RWPE2 (cell line): Measurements from ENCODE around the gene MSH6.

ENCODE experiments used
- ATAC-seq: fragments of 200-7000 bp; cut with Tn5 transposase; 3 replicates; pipeline ENCODE4 v1.9.1; 2021; ENCODE audit warnings: low read depth
- DNase-seq: peaks from one replicate; pipeline ENCODE4 v3.0.0-alpha.2; 2020; ENCODE audit warnings: low spot score
- H3K27ac ChIP-seq: fragments of 450-650 bp; 2 replicates; pipeline ENCODE4 v1.5.1; 2017; ENCODE audit warnings: mild to moderate bottlenecking; ENCODE audit not compliant: poor library complexity, severe bottlenecking
- H3K27me3 ChIP-seq: fragments of 250-450 bp; sonication (Bioruptor Pico); 2 replicates; pipeline ENCODE4 v1.5.1; 2021; ENCODE audit warnings: mild to moderate bottlenecking, moderate library complexity; ENCODE audit not compliant: insufficient read depth, poor library complexity, severe bottlenecking
- H3K36me3 ChIP-seq: fragments of 250-450 bp; sonication (Bioruptor Pico); 2 replicates; pipeline ENCODE4 v1.5.1; 2020; ENCODE audit warnings: low read depth, mild to moderate bottlenecking, moderate library complexity
- H3K4me1 ChIP-seq: fragments of 250-450 bp; sonication (Bioruptor Pico); 2 replicates; pipeline ENCODE4 v1.5.1; 2021; ENCODE audit warnings: mild to moderate bottlenecking, moderate library complexity; ENCODE audit not compliant: insufficient read depth, poor library complexity, severe bottlenecking
- H3K4me3 ChIP-seq: fragments of 250-450 bp; sonication (Bioruptor Pico); 2 replicates; pipeline ENCODE4 v1.5.1; 2021; ENCODE audit warnings: mild to moderate bottlenecking, moderate library complexity; ENCODE audit not compliant: severe bottlenecking
- H3K9me3 ChIP-seq: fragments of 250-450 bp; sonication (Bioruptor Pico); 2 replicates; pipeline ENCODE4 v1.5.1; 2021; ENCODE audit warnings: mild to moderate bottlenecking, moderate library complexity; ENCODE audit not compliant: severe bottlenecking
- CTCF ChIP-seq: fragments of 450-650 bp; IDR thresholded peaks from one replicate; pipeline ENCODE4 v1.5.1; 2017; ENCODE audit warnings: mild to moderate bottlenecking, moderate library complexity; ENCODE audit not compliant: poor library complexity, severe bottlenecking

The MSH6 gene

GRCh38 chr2:47751856-47752414 is 31.0 kb upstream of the MSH6 start:
- Histone ChIP-seq H3K4me1 (no peaks in the 10 kb centered on the region), H3K9me3 (peaks cover 3% of the 10 kb centered on the region), H3K36me3 (no peaks in the 10 kb centered on the region), H3K27ac (peak overlapping the region; percentile 37), H3K4me3 (no peak overlapping the region), H3K27me3 (no peaks in the 10 kb centered on the region)
- TF ChIP-seq CTCF, result no peak
- ATAC-seq (peak; percentile 21; the same call in 2 of the 3 replicates), DNase-seq (no peak)

GRCh38 chr2:47767497-47767844 is 15.5 kb upstream of the MSH6 start:
- no peak for TF ChIP-seq CTCF
- H3K27me3 ChIP-seq, result no peaks in the 10 kb centered on the region
- no peak overlapping the region for H3K4me3 ChIP-seq
- DNase-seq (no peak), ATAC-seq (no peak)
- H3K4me1 ChIP-seq, result peaks cover 2% of the 10 kb centered on the region
- H3K9me3 ChIP-seq, result no peaks in the 10 kb centered on the region
- H3K36me3 ChIP-seq, result no peaks in the 10 kb centered on the region
- H3K27ac ChIP-seq, result no peak overlapping the region

- peak; percentile 53 for ATAC-seq
- Histone ChIP-seq H3K4me3 (no peak overlapping the region), H3K27ac (no peak overlapping the region)
Observed at GRCh38 chr2:47767880-47768609, 14.9 kb upstream of the MSH6 start.

GRCh38 chr2:47769318-47769717 is 13.6 kb upstream of the MSH6 start:
- DNase-seq (no peak), ATAC-seq (no peak)
- Histone ChIP-seq H3K36me3 (no peaks in the 10 kb centered on the region), H3K4me1 (peaks cover 2% of the 10 kb centered on the region), H3K27ac (no peak overlapping the region), H3K9me3 (no peaks in the 10 kb centered on the region), H3K27me3 (no peaks in the 10 kb centered on the region), H3K4me3 (no peak overlapping the region)
- TF ChIP-seq CTCF, result no peak

More at GRCh38 chr2:47767880-47768609, 14.9 kb upstream of the MSH6 start:
- Histone ChIP-seq H3K27me3 (no peaks in the 10 kb centered on the region), H3K9me3 (no peaks in the 10 kb centered on the region), H3K36me3 (no peaks in the 10 kb centered on the region), H3K4me1 (peaks cover 2% of the 10 kb centered on the region)
- no peak for DNase-seq
- peak; percentile 97 for TF ChIP-seq CTCF

GRCh38 chr2:47771211-47771610 is 11.7 kb upstream of the MSH6 start:
- TF ChIP-seq CTCF, result no peak

More at GRCh38 chr2:47771211-47771610, 11.7 kb upstream of the MSH6 start:
- Histone ChIP-seq H3K4me1 (peaks cover 2% of the 10 kb centered on the region), H3K4me3 (no peak overlapping the region), H3K27ac (peak overlapping the region; percentile 35), H3K36me3 (no peaks in the 10 kb centered on the region), H3K9me3 (no peaks in the 10 kb centered on the region), H3K27me3 (no peaks in the 10 kb centered on the region)
- peak; percentile 77 for DNase-seq
- peak; percentile 96 for ATAC-seq
